Activated CD4-positive, alpha-beta T cell treated with anti-CD3 and anti-CD28 coated beads for 48 hours (primary cell): ENCODE results near the gene MAFG.

Experiments used
- DNase-seq: peaks from one replicate; pipeline ENCODE4 v3.0.0-alpha.2; 2020

The MAFG gene

DNA sequence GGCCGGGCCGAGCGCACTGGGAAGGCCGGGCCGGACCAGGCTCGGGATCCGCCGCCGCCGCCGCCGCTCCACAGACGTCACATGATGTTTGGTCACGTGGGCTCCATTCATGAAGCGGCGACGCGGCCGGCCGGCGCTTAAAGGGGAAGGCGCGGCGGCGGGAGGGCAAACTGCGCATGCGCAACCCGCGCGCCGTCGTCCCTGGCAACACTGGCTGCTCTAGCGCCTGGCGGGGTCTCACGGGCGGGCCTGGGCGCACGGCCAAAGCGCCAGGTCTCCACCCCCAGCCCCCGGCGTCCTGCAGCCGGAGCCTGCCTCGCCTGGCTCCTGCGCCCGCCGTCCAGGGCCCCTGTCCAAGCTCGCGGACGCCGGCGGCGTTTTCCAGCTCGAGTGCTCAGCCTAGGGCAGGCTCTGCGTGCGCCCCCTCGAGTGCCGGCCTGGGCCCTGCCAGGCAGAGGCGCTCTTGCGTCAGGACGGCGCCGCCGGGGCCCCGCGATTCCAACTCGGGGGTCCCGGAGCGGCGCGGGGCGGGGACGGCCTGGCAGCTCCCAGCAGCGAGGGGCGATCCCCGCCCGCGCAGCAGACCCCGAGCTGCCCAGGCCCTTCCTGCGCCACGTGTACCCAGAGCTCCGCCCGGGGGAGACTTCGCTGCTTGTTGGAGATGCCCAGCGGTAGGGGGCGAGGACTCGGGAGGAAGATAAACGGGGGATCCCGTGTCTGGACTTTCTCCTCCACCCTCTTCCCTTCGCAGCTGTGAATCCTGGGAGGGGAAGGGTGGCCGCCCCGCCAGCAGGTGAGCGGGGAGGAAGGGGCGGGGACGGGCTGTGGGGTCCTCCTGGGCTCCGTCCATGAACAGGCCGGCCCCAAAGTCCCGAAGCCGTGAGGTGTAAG is at the start of gene MAFG:
Gene MAFG (minus strand): TSS at position 83 of the 891 bp plus-strand sequence. CDS start 4,550 bp downstream, outside the sequence.
- peak; percentile 92 for DNase-seq

DNA sequence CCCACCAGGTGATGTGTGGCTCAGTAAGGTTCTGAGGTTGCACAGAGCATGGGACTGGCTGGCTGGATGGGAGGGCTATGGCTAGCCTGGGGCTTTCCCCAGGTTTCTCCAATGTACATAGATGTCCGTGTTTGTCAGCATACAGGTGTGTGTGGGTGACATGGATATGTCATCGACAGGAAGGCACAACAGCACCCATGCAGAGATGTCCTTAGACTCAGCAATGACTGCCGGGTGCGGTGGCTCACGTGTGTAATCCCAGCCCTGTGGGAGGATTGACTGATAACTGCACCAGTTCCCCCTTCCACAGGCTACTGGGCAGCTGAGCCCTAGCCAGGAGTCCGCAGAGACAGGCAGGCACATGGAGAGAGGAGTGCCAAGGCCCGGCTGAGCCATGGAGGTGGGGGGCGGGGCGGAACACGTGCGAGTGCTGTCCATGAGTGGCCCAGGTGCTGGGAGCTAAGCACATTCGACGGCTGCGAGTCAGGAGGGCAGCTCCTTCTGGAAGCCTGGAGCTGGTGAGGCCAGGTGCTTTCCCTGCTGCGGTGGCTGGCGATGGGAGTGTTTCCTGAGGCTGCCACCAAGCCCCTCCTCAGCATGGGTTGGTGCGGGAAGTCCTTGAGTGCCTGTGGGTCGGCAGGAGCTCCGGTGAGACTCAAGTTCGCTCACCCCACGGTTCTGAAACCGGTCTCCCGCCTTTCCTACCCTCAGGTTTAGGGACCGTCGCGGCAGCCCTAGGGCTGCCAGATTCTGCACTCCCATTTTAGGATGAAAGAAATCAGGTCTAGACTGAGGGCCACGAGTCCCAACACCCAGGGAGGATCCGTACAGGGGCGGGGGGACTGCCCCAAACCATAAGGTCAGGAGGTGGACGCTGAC is 49.0 kb upstream of the MAFG start:
- DNase-seq: peak; percentile 68

DNA sequence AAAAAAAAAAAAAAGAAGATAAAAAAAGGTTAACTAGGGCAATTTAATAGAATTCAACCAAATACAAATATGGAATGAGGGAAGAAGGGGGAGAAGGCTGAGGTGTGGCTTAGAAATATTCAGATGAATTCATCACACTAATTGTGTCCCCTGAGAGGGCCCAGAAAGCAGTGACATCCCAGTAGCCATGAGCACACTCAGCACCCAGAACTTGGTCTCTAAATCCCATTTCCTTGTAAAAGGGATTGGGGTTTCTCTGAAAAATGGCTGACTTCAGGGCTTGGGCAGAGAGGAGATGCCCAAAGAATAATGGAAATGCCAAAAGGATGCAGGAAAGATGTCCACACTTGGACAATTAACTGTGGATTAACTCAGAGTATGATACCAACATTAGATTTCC is 45.9 kb upstream of the MAFG start:
- no peak for DNase-seq

DNA sequence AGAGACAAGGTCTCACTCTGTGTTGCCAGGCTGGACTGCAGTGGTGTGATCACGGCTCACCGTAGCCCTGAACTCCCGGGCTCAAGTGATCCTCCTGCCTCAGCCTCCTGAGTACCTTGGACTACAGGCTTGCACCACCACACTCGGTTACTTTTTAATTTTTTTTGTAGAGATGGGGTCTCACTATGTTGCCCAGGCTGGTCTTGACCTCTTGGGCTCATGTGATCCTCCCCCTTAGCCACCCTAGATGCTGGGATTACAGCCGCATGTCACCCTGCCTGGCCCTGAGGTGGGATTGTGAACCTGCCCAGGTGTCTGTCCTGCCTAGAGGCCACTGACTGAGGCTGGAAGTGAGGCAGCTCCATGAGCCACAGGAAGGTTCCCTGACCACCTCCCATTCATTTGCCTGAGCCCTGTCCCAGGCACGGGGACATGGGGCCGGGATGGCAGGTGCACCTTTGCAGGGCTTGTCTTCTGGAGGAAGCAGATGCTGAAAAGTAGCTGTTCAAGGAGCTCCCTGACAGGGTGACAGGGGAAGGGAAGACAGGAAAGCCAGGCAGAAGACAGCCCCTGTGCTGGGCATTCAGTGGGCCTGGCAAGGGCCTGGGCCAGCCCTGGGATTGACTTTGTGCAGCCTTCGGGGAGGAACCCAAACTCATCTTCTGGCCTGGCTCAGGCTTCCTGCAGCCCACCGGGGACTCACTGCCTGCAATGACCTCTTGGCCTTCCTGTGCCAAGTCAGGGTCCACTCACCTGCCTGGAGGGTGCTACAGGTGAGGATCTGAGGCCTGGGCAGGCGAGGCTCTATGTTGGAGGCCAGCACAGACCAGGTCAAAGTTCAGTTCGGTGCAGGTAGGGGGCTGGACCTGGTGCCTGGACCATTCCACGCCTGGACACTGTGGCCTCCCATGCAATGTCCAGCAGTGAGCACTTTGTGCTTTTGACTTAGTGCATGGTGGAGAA is 41.6 kb upstream of the MAFG start:
- no peak for DNase-seq

DNA sequence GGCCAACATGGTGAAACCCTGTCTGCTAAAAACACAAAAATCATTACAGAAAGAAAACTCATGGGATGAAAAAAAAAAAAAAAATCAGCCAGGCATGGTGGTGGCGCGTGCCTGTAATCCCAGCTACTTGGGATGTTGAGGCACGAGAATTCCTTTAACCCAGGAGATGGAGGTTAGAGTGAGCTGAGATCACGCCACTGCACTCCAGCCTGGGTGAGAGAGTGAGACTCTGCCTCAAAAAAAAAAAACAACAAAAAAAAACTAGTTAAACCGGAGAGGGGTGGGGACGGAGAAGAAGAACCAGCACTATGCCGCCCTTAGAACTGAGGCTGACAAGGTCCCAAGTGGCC is 40.8 kb upstream of the MAFG start:
- no peak for DNase-seq

DNA sequence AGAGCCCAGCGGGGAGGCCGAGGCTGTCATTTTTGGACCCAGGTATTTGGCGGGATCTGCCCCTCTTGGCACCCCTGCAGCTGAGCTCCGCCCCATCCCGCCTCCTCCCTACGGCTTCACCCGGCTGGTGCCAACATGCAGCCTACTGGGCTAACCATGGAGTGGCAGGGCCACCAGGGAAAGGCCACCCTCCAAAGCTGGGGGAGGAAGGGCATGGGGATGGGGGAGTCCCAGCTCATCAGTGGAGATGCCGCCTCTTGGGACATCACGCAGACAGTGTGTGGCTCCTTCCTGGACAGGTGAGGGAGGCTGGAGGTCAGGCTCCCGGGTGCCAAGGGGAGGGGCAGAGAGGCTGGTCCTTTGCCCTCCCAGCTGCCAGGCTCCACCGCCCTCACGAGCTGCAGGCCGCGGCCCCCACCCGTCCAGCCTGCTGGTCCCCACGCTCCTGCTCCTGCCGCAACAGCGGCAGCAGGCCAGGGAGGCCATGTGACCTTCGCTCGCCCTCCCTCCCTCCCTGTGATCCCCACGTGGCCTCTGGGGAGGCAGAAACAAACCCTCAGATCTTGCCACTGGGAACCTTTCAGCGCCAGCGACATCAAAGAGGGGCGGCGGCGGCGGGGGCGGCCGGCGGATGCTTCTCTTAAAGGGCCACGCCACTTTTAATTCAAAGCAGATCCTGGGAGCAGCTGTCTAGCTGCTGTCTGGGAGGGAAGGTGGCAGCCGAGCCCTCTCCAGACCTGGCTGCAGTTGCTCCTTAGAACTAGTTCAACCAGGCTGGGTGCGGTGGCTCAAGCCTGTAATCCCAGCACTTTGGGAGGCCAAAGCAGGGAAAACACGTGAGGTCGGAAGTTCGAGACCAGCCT is 40.2 kb upstream of the MAFG start:
- DNase-seq: peak; percentile 94

DNA sequence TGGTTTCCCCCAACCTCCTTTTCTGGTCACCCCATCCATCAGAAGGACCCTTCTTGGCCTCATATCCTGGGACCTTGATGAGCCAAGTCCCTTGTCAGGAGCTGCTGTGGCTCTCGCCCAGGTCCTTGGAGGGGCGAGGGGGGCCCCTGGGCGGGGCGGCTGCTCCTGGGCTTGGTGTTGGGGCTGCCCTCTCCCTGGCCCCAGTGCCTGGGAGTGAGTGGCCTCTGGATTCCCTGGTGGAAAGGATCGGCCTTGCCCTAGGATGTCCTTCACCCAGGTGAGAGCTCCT is 39.7 kb upstream of the MAFG start:
- DNase-seq: no peak

DNA sequence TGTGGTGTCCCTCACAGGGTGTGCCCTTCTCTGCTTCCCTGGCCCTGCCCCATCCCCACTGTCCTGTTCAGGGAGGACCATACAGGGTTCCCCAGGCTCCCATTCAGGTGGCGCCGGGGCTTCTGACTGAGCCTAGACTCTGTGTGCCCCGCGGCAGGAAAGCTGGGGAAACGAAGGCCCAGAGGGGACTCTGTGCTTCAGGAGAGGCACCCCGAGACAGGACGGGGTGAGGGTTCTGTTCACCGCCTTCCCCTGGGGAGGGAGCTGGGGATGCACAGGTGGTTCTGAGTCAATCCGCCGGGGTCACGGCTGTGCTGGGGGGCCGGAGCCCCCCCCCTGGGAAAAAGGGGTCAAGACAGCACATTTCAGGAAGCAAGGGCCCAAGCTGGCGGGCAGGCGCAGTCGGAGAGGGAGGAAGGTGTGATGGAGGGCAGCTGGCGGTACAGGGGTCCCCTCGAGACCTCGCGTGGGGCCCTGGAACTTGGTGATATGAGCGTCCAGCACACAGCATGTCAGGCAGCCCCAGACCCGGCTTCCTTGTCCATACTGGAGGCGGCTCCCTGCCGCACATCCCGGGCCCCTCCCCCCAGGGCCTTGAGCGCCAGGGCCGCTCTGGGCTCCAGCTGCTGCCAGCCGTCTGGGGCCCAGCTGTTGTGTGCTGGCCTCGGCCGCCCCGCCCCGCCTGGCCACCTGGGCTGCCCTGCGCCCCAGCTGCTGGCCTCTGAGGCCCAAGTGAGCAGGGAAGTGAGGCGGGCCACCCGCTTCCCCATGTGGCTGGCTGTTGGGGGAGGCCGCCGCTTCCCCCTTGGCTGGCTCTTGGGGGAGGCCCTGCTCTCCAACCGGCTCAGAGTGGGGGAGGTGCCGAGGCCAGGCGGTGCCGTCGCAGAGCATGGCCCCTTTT is 39.1 kb upstream of the MAFG start:
- DNase-seq: no peak

DNA sequence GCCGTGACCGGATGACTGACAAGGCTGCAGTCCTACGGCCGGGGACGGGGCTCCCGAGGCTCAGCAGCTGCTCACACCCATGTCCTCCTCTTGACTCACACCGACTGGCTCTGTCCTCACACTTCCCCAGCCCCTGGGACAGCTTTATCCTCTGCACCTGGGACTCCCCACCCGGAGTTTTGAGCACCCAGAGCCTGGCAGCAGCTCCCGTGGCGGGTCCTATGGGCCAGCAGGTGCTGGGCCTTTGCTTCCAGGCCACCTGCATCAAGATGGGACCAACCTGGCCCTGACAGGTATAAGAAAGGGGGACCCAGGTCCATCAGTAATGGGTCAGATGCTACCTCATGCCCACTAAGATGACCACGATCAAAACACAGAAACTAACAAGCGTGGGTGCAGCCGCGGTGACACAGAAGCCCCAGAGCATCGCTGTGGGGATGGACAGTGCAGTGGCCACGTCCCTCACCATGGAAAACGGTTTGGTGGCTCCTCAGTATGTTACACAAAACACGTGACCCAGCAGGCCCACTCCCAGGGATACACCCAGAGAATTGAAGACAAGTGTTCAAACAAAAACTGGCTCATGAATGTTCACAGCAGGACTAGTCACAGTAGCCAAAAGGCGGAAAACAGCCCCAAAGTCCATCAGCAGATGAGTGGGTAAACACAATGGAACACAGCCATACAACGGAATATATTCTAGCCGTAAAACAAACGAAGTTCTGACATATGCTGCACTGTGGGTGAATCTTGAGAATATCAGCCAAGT is 36.7 kb upstream of the MAFG start:
- no peak for DNase-seq

DNA sequence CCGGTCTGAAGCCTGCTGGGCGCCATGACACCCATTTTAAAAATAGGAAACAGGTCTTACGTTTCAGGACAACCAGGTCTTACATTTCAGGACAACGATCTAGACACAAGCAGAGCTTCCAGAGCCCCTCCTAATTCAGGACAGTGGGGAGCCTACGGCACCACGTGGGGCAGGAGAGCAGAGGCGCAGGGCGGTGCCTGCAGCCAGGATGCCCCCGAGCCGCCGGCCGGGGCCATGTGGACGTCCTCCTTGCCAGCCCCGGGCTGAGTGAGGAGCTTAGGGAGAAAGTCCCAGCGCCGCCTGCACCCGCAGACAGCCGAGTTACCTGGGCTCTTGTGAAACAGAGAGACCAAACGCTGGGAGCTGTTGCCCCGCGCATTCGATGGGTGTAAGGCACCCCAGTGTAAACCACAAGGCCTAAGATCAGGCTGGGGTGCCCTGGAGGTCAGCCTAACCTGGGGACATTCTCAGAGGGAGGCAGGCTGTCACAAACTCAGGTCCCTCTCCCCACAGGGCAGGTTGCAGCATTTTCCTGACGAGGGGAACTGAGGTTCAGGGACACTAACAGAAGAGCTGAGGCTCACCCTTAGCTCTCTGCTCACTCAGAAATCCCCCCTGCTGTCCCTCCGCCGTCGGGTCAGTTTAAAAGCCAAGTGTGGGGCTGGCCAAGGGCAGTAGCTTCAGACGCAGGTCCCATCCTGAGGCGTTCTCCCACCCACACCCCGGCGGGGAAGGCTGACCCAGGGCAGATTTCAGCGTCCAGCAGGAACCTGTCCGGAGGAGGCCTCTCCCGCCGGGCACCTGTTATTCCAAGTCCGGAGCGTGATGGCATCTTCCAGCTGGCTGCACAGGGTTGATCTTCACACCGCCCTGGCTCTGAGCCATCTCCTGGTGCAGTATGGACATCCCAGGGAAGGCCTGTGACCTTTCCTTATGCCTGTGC is 35.2 kb upstream of the MAFG start:
- no peak for DNase-seq

DNA sequence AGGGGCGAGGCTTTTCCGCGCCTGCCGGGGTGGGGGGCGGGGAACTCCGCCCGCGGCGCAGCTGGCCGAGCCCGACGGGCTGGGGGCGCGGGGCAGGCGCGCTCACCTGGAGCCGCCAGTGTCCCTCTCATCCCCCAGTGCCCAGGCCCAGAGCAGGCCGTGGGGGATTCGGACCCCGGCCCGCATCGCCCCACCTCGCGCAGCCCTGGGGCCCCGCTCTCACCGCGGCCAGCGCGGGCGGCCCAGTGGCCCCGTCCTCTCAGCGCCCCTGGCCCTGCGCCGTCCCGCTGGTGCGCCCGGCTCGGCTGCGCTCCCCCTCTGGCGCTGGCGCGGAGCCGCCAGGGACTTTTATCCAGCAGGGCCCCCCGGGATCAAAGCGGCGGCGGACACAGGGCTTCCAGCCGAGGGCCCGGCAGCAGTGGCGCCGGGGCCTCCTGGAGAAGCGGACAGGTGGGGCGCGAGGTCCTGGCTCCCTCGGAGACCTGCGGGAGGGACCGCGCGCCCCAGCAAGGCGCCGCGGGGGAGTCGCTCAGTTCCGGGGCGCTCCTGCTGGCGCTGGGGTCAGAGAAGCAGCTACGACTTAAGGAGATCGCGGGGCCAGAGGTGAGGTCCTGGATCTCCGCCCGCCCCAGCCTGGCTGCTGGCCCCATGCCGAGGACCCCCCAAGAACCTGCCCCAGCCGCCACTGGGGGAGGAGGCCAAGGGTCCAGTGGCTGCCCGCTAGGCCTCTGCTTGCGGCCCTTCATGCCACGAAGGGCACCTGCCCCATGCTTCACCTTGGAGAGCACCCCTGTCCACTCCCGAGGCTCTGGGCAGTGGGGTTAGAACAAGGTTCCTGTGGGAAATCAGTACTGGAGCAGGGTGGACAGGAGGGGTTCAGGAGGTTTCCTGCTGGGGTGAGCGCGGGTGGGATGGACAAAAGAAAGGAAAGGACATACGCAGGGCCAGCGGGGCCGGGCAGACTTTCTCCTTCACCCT is 34.3 kb upstream of the MAFG start:
- DNase-seq: no peak

DNA sequence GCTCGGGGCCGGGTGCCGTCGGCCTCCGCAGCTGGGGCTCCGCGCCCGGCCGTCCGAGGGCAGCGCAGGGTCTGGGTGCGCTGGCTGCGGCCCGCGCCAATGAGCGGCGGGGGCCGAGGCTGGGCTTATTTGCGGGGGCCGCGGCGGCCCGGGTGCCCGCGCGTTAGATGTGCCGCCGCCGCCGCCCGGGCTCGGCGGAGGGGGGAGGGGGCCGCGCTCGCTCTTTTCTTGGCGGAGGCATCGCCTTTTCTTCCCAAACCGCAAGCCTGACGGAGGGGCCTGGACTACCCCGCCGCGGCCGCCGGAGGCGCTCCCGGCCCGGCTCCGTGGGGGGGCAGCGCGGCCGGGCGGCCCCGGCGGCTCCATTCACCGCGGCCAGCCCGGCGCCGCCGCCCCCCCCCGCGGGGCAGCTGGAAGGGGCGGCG is 33.6 kb upstream of the MAFG start, which contains the start of gene NOTUM:
Gene NOTUM (minus strand): TSS at position 101 of the 425 bp plus-strand sequence. CDS start 278 bp downstream, outside the sequence.
- DNase-seq: no peak

DNA sequence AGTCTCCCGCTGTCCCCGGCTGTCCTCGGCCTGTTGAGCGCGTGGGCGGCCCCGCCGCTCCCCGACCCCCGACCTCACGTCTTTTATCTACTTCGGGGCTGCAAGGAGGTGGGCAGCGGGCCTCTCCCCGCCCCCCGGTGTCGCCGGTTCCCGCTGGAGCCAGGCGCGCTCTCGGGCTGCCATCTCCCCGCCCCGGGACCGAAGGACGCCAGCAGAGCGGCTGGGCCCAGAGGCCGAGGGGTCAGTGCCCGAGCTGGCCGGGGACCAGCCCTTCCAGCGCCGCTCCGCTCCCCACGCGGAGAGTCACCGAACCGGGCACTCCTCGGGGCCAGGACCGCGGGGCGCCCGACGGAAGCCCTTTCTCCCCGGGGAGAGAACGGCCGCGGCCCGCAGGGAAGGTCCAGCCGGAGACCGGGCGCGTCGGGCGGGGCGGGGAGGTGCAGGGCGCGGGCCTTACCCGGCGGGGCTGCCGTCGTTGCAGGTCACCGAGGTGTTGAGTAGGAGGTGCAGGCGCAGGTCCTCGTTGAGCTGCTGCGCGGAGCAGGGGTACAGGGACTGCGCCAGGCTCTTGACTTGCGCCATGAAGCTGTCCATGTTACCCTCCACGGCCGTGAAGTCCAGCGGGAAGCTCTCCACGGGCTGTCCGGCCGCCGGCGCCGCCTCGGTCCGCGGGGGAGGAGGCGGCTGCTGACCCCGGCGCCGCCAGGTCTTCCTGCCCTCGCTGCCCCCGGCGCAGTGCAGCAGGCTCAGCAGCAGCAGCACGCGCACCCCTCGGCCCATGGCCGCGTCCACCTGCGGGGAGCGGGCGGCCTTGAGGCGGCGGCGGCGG is 32.8 kb upstream of the MAFG start:
- no peak for DNase-seq

DNA sequence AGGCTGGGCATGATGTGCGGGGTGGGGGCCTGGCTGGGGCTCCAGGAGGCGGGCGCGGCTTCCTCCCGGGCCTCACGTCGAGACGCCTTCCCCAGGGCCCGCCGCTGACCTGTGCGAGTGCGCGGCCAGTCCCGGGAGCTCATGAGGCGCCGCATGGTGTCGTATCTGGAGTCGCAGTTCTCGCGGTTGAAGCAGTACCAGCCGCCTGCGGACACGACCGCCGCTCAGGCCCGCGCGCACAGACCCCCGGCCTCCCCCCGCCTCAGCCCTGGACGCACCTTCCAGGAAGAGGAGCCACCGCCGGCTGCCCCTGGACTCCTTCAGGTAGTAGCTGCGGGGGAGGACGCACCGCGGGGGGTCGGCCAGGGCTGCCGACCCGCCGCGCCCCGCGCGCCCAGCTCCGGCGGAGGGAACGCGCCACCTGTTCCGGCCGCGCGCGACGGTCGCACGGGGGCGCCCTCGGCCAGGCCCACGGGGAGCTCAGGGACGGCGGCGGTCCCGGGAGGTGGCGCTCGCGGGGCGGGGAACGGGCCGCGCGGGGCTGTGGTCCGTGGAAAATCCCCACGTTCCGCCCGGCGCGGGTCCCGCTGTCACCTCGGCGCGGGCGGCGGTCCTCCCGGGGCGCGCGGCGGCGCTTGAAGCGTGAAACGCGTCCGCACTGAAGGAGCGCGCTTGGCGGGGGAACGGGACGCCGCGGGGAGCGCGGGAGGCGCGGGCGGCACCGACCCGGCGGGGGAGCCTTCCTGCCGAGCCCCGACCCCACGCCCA is 32.0 kb upstream of the MAFG start:
- DNase-seq: peak; percentile 77

DNA sequence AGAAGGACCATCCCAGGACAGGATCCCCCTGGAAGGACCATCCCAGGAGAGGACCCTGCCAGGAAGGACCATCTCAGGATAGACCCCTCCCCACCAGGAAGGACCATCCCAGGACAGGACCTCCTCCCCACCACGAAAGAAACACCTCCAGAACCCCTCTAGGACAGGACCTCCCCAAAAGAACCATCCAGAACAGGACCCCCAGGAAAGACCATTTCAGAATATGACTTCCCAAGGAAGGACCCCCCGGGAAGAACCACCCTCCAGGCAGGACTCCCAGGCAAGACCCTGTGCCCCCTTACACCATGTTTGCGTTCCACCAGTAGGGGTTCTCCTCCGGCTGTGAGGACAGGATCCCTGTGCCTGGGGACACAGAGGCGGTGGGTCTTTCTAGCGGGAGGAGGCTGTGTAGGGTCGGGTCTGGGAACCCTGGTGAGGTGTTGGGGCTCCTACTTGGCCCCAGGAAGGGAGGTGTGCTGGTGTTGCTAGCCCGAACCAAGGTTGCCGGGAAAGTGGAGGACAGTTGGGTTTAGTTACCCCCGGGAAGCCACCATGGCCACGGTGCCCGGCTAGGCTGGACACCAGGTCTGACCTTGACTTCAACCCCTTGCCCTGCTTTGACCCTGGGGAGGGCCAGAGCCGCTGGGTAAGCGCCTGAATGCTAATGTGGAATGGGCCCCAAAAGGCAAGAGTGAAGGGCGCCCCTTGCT is 31.3 kb upstream of the MAFG start:
- DNase-seq: no peak
